HG03135 (cell line): ENCODE results near the gene TBXAS1.

ENCODE experiments used
- ATAC-seq: cut with Tn5 transposase; IDR thresholded peaks from one replicate; pipeline ENCODE4 v1.9.1; 2021; ENCODE audit warnings: mild to moderate bottlenecking, moderate library complexity; ENCODE audit not compliant: unreplicated experiment

Gene TBXAS1

GRCh38 chr7:140018125-140019043 is 189.3 kb downstream of the TBXAS1 start:
- no peak for ATAC-seq

- ATAC-seq: no peak
Observed at GRCh38 chr7:140019172-140019571, 190.1 kb downstream of the TBXAS1 start.

- no peak for ATAC-seq
Observed at GRCh38 chr7:140019606-140020005, 190.5 kb downstream of the TBXAS1 start.

- no peak for ATAC-seq
Observed at GRCh38 chr7:140021603-140022002, 192.5 kb downstream of the TBXAS1 start.

GRCh38 chr7:140022582-140023211 is 193.6 kb downstream of the TBXAS1 start:
- no peak for ATAC-seq

GRCh38 chr7:140023728-140024127 is 194.7 kb downstream of the TBXAS1 start:
- no peak for ATAC-seq

- no peak for ATAC-seq
Observed at GRCh38 chr7:140024585-140024984, 195.5 kb downstream of the TBXAS1 start.

- no peak for ATAC-seq
Observed at GRCh38 chr7:140025241-140025640, 196.2 kb downstream of the TBXAS1 start.

- no peak for ATAC-seq
Observed at GRCh38 chr7:140025814-140026433, 196.9 kb downstream of the TBXAS1 start.

- ATAC-seq: no peak
Observed at GRCh38 chr7:140026935-140027334, 197.9 kb downstream of the TBXAS1 start.

- no peak for ATAC-seq
Observed at GRCh38 chr7:140027858-140028257, 198.8 kb downstream of the TBXAS1 start.

- no peak for ATAC-seq
Observed at GRCh38 chr7:140028311-140028710, 199.2 kb downstream of the TBXAS1 start.

GRCh38 chr7:140029072-140029471 is 200.0 kb downstream of the TBXAS1 start:
- ATAC-seq: no peak

- ATAC-seq: no peak
Observed at GRCh38 chr7:140031364-140031763, 202.3 kb downstream of the TBXAS1 start.

- no peak for ATAC-seq
Observed at GRCh38 chr7:140033036-140033435, 204.0 kb downstream of the TBXAS1 start.

GRCh38 chr7:140033779-140034363 is 204.8 kb downstream of the TBXAS1 start:
- no peak for ATAC-seq

GRCh38 chr7:140034421-140034820 is 205.4 kb downstream of the TBXAS1 start:
- ATAC-seq: no peak

GRCh38 chr7:140035400-140036223 is 206.5 kb downstream of the TBXAS1 start:
- no peak for ATAC-seq

- ATAC-seq: no peak
Observed at GRCh38 chr7:140036224-140036962, 207.3 kb downstream of the TBXAS1 start.

- ATAC-seq: no peak
Observed at GRCh38 chr7:140039066-140039465, 210.0 kb downstream of the TBXAS1 start.
